Muscle of arm (tissue), 12 donors: ENCODE data around the gene DSCAML1. TPM values are rescaled to one million over a fixed set of nuclear protein-coding genes. Genes with fewer than 3 reads are reported as not detected.

Source experiments
- DNase-seq: peaks from one replicate; pipeline ENCODE4 v3.0.0-alpha.2; 2013
- polyA plus RNA-seq, 12 donors: library from polyadenylated mRNA; unstranded; fragments of 120-200 nt; gene quantifications; one replicate each; pipeline ENCODE4 v1.2.1, GENCODE V29; 2013; ENCODE audit not compliant: insufficient read length in 12 of 12

DSCAML1 gene
- polyA plus RNA-seq, 12 donors = 0.27 to 2.4 (median 0.68) TPM; not detected in 2

DNA sequence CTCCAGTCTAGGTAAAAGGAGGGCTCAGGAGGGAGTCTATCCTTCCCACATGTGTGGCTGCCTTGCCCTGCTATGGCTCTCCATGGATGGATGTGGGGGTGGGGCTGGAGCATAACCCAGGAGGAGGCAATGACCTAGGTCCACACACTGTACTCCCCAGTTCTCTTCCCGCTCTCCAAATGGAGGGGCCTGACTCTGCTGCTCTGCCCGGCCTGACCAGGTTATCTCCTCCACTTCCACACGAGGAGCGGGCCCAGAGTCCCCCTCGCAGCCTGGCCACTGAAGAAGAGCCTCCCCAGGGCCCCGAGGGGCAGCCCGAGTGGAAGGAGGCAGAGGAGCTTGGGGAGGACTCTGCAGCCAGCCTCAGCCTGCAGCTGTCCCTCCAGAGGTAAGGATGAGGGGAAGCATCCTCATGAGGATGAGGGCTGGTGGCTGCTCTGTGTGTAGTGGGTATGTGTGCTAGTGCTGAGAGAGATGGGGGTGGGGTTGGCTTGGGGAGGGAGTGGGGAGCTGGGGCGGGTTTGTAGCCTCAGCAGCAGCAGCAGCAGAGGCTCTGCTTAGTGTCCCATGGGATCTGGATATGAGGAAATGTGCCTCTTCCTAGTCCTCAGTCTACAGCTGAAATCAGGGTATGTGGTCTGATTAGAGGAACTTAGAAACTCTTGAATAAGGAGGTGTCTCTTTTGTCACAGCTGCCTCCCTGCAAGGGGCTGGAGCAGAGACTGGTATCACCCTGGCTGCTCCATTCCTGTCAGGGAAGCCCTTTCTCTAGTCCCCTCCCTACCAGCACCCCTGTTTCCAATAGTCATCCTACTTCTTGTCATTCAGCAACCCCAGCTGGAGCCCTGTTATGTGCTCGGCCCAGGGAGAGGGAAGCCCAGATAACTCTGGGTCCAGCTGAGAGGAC is 415.3 kb downstream of the DSCAML1 start:
- no peak for DNase-seq

DNA sequence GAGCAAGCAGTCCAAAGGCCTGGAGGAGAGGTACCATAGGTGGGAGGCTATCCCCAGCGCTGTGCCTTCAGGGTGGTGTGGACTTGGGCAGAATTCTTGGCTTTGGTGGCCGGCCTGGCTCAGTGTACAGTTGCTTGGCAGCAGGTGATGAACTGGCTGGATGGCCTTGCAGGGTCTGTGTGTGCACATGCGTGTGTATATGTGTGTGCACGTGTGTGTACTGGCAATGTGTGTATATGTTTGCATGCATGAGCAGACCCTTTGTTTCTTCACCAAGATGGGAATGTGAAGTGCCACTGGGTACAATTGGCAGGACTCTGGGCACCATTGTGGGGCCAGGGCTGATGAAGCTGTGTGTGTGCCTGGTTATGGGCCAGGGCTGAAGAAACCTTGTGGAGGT is 416.3 kb downstream of the DSCAML1 start:
- no peak for DNase-seq

- DNase-seq = no peak
Measured at GRCh38 chr11:117378976-117379865, 417.8 kb downstream of the DSCAML1 start.

Other genes with a start within 250 kb of the DSCAML1 start
- gene FXYD2, start 27.5 kb upstream of the DSCAML1 start, polyA plus RNA-seq = 1 to 10 TPM in 7 of 12 donors, under 1 TPM in 3, not detected in 2; 0.46 to 2.7 (median 1.5) TPM
- gene FXYD6, start 79.4 kb upstream of the DSCAML1 start, polyA plus RNA-seq = 100 to 1,000 TPM in 11 of 12 donors, not detected in 1; 132 to 202 (median 166) TPM
- 1 to 10 TPM in 2 of 12 donors, under 1 TPM in 6, not detected in 4; 0.11 to 3.6 (median 0.28) TPM for gene TMPRSS13, start 132.2 kb upstream of the DSCAML1 start, polyA plus RNA-seq
- 1 to 10 TPM in 11 of 12 donors, not detected in 1; 2.6 to 9.2 (median 4.4) TPM for gene IL10RA, start 189.2 kb upstream of the DSCAML1 start, polyA plus RNA-seq